Measurements from ENCODE around the gene S100A8. TPM values are rescaled to one million over a fixed set of nuclear protein-coding genes. Genes with fewer than 3 reads are reported as not detected.

S100A8 gene
- total RNA-seq, 1 experiment from 2014 or later: not detected

GRCh38 chr1:153394391-153394790 lies 3.5 kb upstream of the S100A8 start:
- Mint-ChIP-seq H3K36me3 (ENCODE audit: insufficient read depth, unreplicated experiment) (no peaks in the 10 kb centered on the region), H3K4me3 (ENCODE audit: unreplicated experiment) (no peak overlapping the region), H3K27me3 (ENCODE audit: insufficient read depth, unreplicated experiment) (peaks cover 16% of the 10 kb centered on the region), H3K4me1 (ENCODE audit: low read depth, unreplicated experiment) (peaks cover 4% of the 10 kb centered on the region), H3K27ac (ENCODE audit: unreplicated experiment) (no peak overlapping the region), H3K9me3 (ENCODE audit: unreplicated experiment) (no peaks in the 10 kb centered on the region)
- Histone ChIP-seq H3K9me3 (no peaks in the 10 kb centered on the region), H3K4me1 (no peaks in the 10 kb centered on the region), H3K4me3 (ENCODE audit: low read depth, low read length) (no peak overlapping the region), H3K36me3 (ENCODE audit: control insufficient read depth, insufficient read depth, low read length) (no peaks in the 10 kb centered on the region), H3K27me3 (replicated peaks; ENCODE audit: control insufficient read depth, insufficient read depth, low read length) (no peaks in the 10 kb centered on the region)
- intact Hi-C loops (cut with micrococcal nuclease; ENCODE audit: unreplicated experiment): no loop called here
- TF ChIP-seq, protein P1, sequence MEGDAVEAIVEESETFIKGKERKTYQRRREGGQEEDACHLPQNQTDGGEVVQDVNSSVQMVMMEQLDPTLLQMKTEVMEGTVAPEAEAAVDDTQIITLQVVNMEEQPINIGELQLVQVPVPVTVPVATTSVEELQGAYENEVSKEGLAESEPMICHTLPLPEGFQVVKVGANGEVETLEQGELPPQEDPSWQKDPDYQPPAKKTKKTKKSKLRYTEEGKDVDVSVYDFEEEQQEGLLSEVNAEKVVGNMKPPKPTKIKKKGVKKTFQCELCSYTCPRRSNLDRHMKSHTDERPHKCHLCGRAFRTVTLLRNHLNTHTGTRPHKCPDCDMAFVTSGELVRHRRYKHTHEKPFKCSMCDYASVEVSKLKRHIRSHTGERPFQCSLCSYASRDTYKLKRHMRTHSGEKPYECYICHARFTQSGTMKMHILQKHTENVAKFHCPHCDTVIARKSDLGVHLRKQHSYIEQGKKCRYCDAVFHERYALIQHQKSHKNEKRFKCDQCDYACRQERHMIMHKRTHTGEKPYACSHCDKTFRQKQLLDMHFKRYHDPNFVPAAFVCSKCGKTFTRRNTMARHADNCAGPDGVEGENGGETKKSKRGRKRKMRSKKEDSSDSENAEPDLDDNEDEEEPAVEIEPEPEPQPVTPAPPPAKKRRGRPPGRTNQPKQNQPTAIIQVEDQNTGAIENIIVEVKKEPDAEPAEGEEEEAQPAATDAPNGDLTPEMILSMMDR (IDR thresholded peaks at IDR 0.05; ENCODE audit: insufficient read depth in 1 of 2, low read depth in 1 of 2, low read length in 1 of 2, severe bottlenecking in 1 of 2, unreplicated experiment in 1 of 2): no peak
- POLR2A ChIA-PET: no interaction called here
- no peak for DNase-seq
- CTCF ChIA-PET: no interaction called here
- no TSS peak for BruUV-seq (replicated peaks)

DNA sequence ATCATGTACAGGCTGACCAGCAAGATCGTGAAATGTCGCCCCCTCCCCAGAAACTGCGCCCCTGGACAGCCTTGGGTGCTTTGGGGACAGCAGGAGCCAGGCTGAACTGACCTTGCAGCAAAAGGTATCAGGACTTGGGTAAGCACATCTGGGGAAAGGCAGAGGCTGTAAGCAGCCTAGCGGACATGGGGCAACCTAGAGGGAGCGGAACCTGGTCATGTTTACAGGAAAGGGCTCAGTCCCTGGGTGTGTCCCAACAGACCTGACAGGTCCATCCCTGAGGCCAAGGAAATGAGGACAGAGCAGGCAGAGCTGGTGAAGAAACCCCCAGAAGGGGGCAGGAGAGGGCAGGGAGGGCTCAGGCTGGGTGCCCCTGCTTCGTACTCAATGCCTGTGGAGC lies 3.1 kb upstream of the S100A8 start:
- Histone ChIP-seq H3K4me1 (no peaks in the 10 kb centered on the region), H3K4me3 (ENCODE audit: low read depth, low read length) (no peak overlapping the region), H3K27me3 (replicated peaks; ENCODE audit: control insufficient read depth, insufficient read depth, low read length) (no peaks in the 10 kb centered on the region), H3K9me3 (no peaks in the 10 kb centered on the region), H3K36me3 (ENCODE audit: control insufficient read depth, insufficient read depth, low read length) (no peaks in the 10 kb centered on the region)
- ChIA-PET CTCF (no interaction called here), POLR2A (no interaction called here)
- H3K27ac Mint-ChIP-seq (ENCODE audit: unreplicated experiment): no peak overlapping the region
- no peaks in the 10 kb centered on the region for H3K9me3 Mint-ChIP-seq (ENCODE audit: unreplicated experiment)
- H3K27me3 Mint-ChIP-seq (ENCODE audit: insufficient read depth, unreplicated experiment): peaks cover 17% of the 10 kb centered on the region
- no peak overlapping the region for H3K4me3 Mint-ChIP-seq (ENCODE audit: unreplicated experiment)
- no peak for DNase-seq
- peaks cover 4% of the 10 kb centered on the region for H3K4me1 Mint-ChIP-seq (ENCODE audit: low read depth, unreplicated experiment)
- intact Hi-C loops (cut with micrococcal nuclease; ENCODE audit: unreplicated experiment): no loop called here
- no peaks in the 10 kb centered on the region for H3K36me3 Mint-ChIP-seq (ENCODE audit: insufficient read depth, unreplicated experiment)
- TF ChIP-seq, protein P1 (IDR thresholded peaks at IDR 0.05; ENCODE audit: insufficient read depth in 1 of 2, low read depth in 1 of 2, low read length in 1 of 2, severe bottlenecking in 1 of 2, unreplicated experiment in 1 of 2): no peak
- BruUV-seq (replicated peaks): no TSS peak

DNA sequence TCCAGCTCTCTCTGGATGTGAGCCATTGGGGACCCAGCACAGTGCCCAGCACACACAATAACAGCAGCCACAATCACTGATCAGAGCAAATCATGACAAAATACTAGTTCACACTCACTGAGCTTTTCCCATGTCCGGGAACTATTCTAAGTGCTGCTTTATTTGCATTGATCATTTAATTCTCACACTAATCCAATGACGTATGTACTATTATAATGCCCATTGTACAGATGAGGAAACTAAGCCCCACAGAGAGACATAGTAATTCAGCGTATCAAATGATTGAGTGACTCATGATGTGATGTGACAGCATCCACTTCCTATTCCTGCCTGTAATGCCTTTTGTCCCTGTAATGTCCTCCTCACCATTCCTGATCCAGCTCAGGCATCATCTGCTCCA lies 1.9 kb upstream of the S100A8 start:
- peaks cover 20% of the 10 kb centered on the region for H3K27me3 Mint-ChIP-seq (ENCODE audit: insufficient read depth, unreplicated experiment)
- Histone ChIP-seq H3K27me3 (replicated peaks; ENCODE audit: control insufficient read depth, insufficient read depth, low read length) (no peaks in the 10 kb centered on the region), H3K4me3 (ENCODE audit: low read depth, low read length) (no peak overlapping the region), H3K4me1 (no peaks in the 10 kb centered on the region), H3K9me3 (no peaks in the 10 kb centered on the region), H3K36me3 (ENCODE audit: control insufficient read depth, insufficient read depth, low read length) (no peaks in the 10 kb centered on the region)
- intact Hi-C loops (cut with micrococcal nuclease; ENCODE audit: unreplicated experiment): no loop called here
- no peak for DNase-seq
- no peaks in the 10 kb centered on the region for H3K9me3 Mint-ChIP-seq (ENCODE audit: unreplicated experiment)
- TF ChIP-seq, protein P1 (IDR thresholded peaks at IDR 0.05; ENCODE audit: insufficient read depth in 1 of 2, low read depth in 1 of 2, low read length in 1 of 2, severe bottlenecking in 1 of 2, unreplicated experiment in 1 of 2): no peak
- H3K4me1 Mint-ChIP-seq (ENCODE audit: low read depth, unreplicated experiment): peaks cover 4% of the 10 kb centered on the region
- H3K4me3 Mint-ChIP-seq (ENCODE audit: unreplicated experiment): no peak overlapping the region
- BruUV-seq (replicated peaks): no TSS peak
- CTCF ChIA-PET: no interaction called here
- no peaks in the 10 kb centered on the region for H3K36me3 Mint-ChIP-seq (ENCODE audit: insufficient read depth, unreplicated experiment)
- POLR2A ChIA-PET: no interaction called here
- H3K27ac Mint-ChIP-seq (ENCODE audit: unreplicated experiment): no peak overlapping the region

Data from Caco-2 (cell line).